IMR-90 (cell line): ENCODE results near the gene TNF. TPM values are rescaled to one million over a fixed set of nuclear protein-coding genes. Genes with fewer than 3 reads are reported as not detected.

Experiments
- ATAC-seq: fragments of 200-7000 bp; cut with Tn5 transposase; 2 replicates; pipeline ENCODE4 v1.9.1; 2020; ENCODE audit warnings: low read depth, mild to moderate bottlenecking, moderate library complexity
- BruUV-seq: library from RNA; stranded (reverse); fragments of 400-500 nt; replicated peaks from 2 replicates; lab custom pipeline; 2021; lab: Mats Ljungman, UMichigan
- CTCF ChIA-PET: fragments of 300-600 bp; formaldehyde crosslinking; extraction: SDS; loops from one replicate; lab custom pipeline; 2021; ENCODE audit warnings: antibody characterized with exemption; lab: Yijun Ruan, JAX
- POLR2A ChIA-PET: fragments of 300-600 bp; sonication (Branson Sonifier 250); formaldehyde crosslinking; loops from one replicate; lab custom pipeline; 2022; ENCODE audit warnings: antibody characterized with exemption; ENCODE audit not compliant: unreplicated experiment; lab: Charles Lee
- DNase-seq: peaks from one replicate; pipeline ENCODE4 v3.0.0; 2013
- H2AFZ ChIP-seq: replicated peaks from 2 replicates; pipeline ENCODE3; 2013; ENCODE audit warnings: low read length, mild to moderate bottlenecking; ENCODE audit not compliant: poor library complexity
- H2AK5ac ChIP-seq: 2 replicates; pipeline ENCODE4 v1.6.1; 2013; ENCODE audit warnings: low read depth, low read length, inconsistent platforms
- H2AK9ac ChIP-seq: replicated peaks from 2 replicates; pipeline ENCODE3; 2013; ENCODE audit warnings: mild to moderate bottlenecking, low read depth, low read length, moderate library complexity; ENCODE audit not compliant: poor library complexity
- H2BK120ac ChIP-seq: 2 replicates; pipeline ENCODE4 v1.6.1; 2013; ENCODE audit warnings: low read depth, low read length, inconsistent platforms
- H2BK15ac ChIP-seq: 3 replicates; pipeline ENCODE4 v1.6.1; 2013; ENCODE audit warnings: low read depth, low read length, inconsistent platforms
- H2BK20ac ChIP-seq: 2 replicates; pipeline ENCODE4 v1.6.1; 2013; ENCODE audit warnings: low read depth, mild to moderate bottlenecking, inconsistent platforms, low read length, moderate library complexity
- H2BK5ac ChIP-seq: 2 replicates; pipeline ENCODE4 v1.6.1; 2013; ENCODE audit warnings: mild to moderate bottlenecking, low read depth, low read length, inconsistent platforms; ENCODE audit not compliant: poor library complexity, severe bottlenecking
- H3K14ac ChIP-seq: replicated peaks from 2 replicates; pipeline ENCODE4 v1.6.1; 2013; ENCODE audit warnings: low read depth, low read length, inconsistent platforms
- H3K18ac ChIP-seq: 2 replicates; pipeline ENCODE4 v1.6.1; 2013; ENCODE audit warnings: low read depth, low read length, control low read depth
- H3K23ac ChIP-seq: 2 replicates; pipeline ENCODE4 v1.6.1; 2013; ENCODE audit warnings: low read depth, low read length, inconsistent platforms
- H3K27ac ChIP-seq: 2 replicates; pipeline ENCODE4 v1.5.1; 2013; ENCODE audit warnings: mild to moderate bottlenecking, control low read depth, low read length; ENCODE audit not compliant: insufficient read depth
- H3K27me3 ChIP-seq: 2 replicates; pipeline ENCODE4 v1.6.1; 2013; ENCODE audit warnings: low read length; ENCODE audit not compliant: control insufficient read depth, insufficient read depth
- H3K36me3 ChIP-seq: 2 replicates; pipeline ENCODE4 v1.6.1; 2013; ENCODE audit warnings: low read length, mixed read lengths; ENCODE audit not compliant: control insufficient read depth, insufficient read depth
- H3K4ac ChIP-seq: 2 replicates; pipeline ENCODE4 v1.6.1; 2013; ENCODE audit warnings: low read depth, low read length, inconsistent platforms
- H3K4me1 ChIP-seq: 2 replicates; pipeline ENCODE4 v1.6.1; 2013; ENCODE audit warnings: low read length, mixed read lengths; ENCODE audit not compliant: control insufficient read depth, insufficient read depth
- H3K4me2 ChIP-seq: 2 replicates; pipeline ENCODE4 v1.6.1; 2013; ENCODE audit warnings: low read depth, mild to moderate bottlenecking, control low read depth, low read length, moderate library complexity
- H3K4me3 ChIP-seq: 2 replicates; pipeline ENCODE4 v1.5.1; 2013; ENCODE audit warnings: low read depth, mild to moderate bottlenecking, control low read depth, low read length, moderate library complexity; ENCODE audit not compliant: insufficient read depth
- H3K56ac ChIP-seq: 2 replicates; pipeline ENCODE4 v1.6.1; 2013; ENCODE audit warnings: low read length, inconsistent platforms; ENCODE audit not compliant: insufficient read depth; ENCODE audit errors: extremely low read depth
- H3K79me1 ChIP-seq, 2 experiments: 2 replicates each; pipeline ENCODE4 v1.6.1; 2013; ENCODE audit warnings: low read length in 2 of 2, inconsistent platforms in 1 of 2, low read depth in 1 of 2
- H3K9ac ChIP-seq: 2 replicates; pipeline ENCODE4 v1.6.1; 2013; ENCODE audit warnings: low read depth, low read length, control low read depth
- H3K9me1 ChIP-seq: 2 replicates; pipeline ENCODE4 v1.6.1; 2013; ENCODE audit warnings: low read length, inconsistent platforms; ENCODE audit not compliant: insufficient read depth
- H3K9me3 ChIP-seq: 2 replicates; pipeline ENCODE4 v1.6.1; 2013; ENCODE audit warnings: low read length; ENCODE audit not compliant: control insufficient read depth, insufficient read depth
- H4K20me1 ChIP-seq: 2 replicates; pipeline ENCODE4 v1.6.1; 2013; ENCODE audit warnings: low read length, inconsistent platforms; ENCODE audit not compliant: insufficient read depth
- H4K5ac ChIP-seq: 2 replicates; pipeline ENCODE4 v1.6.1; 2013; ENCODE audit warnings: mild to moderate bottlenecking, low read depth, low read length, control low read depth
- H4K8ac ChIP-seq, 2 experiments: 2 replicates each; pipeline ENCODE4 v1.6.1; 2013; ENCODE audit warnings: low read depth in 2 of 2, low read length in 2 of 2, control low read depth in 1 of 2, inconsistent platforms in 1 of 2
- H4K91ac ChIP-seq: 2 replicates; pipeline ENCODE4 v1.6.1; 2013; ENCODE audit warnings: low read depth, low read length, inconsistent platforms; ENCODE audit not compliant: insufficient read depth
- BHLHE40 ChIP-seq: fragments of 150-350 bp; IDR thresholded peaks from 2 replicates; pipeline ENCODE4 v1.6.1; 2016; ENCODE audit warnings: mild to moderate bottlenecking, low read depth, low read length
- CEBPB ChIP-seq: IDR thresholded peaks from 2 replicates; pipeline ENCODE4 v1.6.1; 2012; ENCODE audit warnings: low read depth, low read length, improper control_type of control experiment
- CHD1 ChIP-seq: IDR thresholded peaks from 2 replicates; pipeline ENCODE4 v1.6.1; 2012; ENCODE audit warnings: low read depth, low read length, improper control_type of control experiment
- CTCF ChIP-seq: conservative IDR thresholded peaks from 2 replicates; pipeline ENCODE4 v1.5.1; 2012; ENCODE audit warnings: mild to moderate bottlenecking, low read depth, low read length, improper control_type of control experiment
- ELK1 ChIP-seq: fragments of 150-350 bp; IDR thresholded peaks from 2 replicates; pipeline ENCODE4 v1.6.1; 2016; ENCODE audit warnings: low read depth, mild to moderate bottlenecking, low read length, moderate library complexity, borderline replicate concordance
- FOS ChIP-seq: fragments of 150-350 bp; IDR thresholded peaks from 2 replicates; pipeline ENCODE4 v1.6.1; 2016; ENCODE audit warnings: low read depth, low read length
- MAFK ChIP-seq: IDR thresholded peaks from 2 replicates; pipeline ENCODE4 v1.6.1; 2012; ENCODE audit warnings: low read depth, low read length, improper control_type of control experiment
- MAZ ChIP-seq: IDR thresholded peaks from 2 replicates; pipeline ENCODE4 v1.6.1; 2012; ENCODE audit warnings: low read depth, mild to moderate bottlenecking, low read length, improper control_type of control experiment, moderate library complexity, borderline replicate concordance
- MXI1 ChIP-seq: IDR thresholded peaks from 2 replicates; pipeline ENCODE4 v1.6.1; 2012; ENCODE audit warnings: low read depth, mild to moderate bottlenecking, low read length, moderate library complexity, borderline replicate concordance
- NFE2L2 ChIP-seq: fragments of 150-350 bp; IDR thresholded peaks from 2 replicates; pipeline ENCODE4 v1.6.1; 2016; ENCODE audit warnings: low read depth, mild to moderate bottlenecking, low read length
- POLR2A ChIP-seq: IDR thresholded peaks from 2 replicates; pipeline ENCODE4 v1.6.1; 2012; ENCODE audit warnings: mild to moderate bottlenecking, low read depth, low read length
- RAD21 ChIP-seq: IDR thresholded peaks from 2 replicates; pipeline ENCODE4 v1.6.1; 2012; ENCODE audit warnings: low read length, improper control_type of control experiment
- RCOR1 ChIP-seq: IDR thresholded peaks from 2 replicates; pipeline ENCODE4 v1.6.1; 2012; ENCODE audit warnings: mild to moderate bottlenecking, low read length, improper control_type of control experiment; ENCODE audit not compliant: insufficient replicate concordance
- RFX5 ChIP-seq: IDR thresholded peaks from 2 replicates; pipeline ENCODE4 v1.8.0; 2012; ENCODE audit warnings: low read depth, mild to moderate bottlenecking, low read length, moderate library complexity
- SMC3 ChIP-seq: fragments of 150-350 bp; IDR thresholded peaks from 2 replicates; pipeline ENCODE4 v1.6.1; 2016; ENCODE audit warnings: low read depth, mild to moderate bottlenecking, antibody characterized with exemption, low read length, moderate library complexity
- USF2 ChIP-seq: fragments of 150-350 bp; IDR thresholded peaks from 2 replicates; pipeline ENCODE4 v1.6.1; 2017; ENCODE audit warnings: mild to moderate bottlenecking, antibody characterized with exemption, low read length, low read depth
- WGBS, 2 experiments: methylation state at CpG; one replicate each; pipeline versions ENCODE4 v1.1.5 to v1.1.7; 2013; ENCODE audit warnings: missing lambda C conversion rate in 2 of 2; ENCODE audit not compliant: insufficient read length in 1 of 2; ENCODE audit errors: extremely low coverage in 2 of 2; 5-methylcytosine and 5-hydroxymethylcytosine counted together
- dilution Hi-C: fragments of 300-500 bp; cut with HindIII; formaldehyde crosslinking; loops from one replicate; pipeline ENCODE4 v1.14.3; 2018; ENCODE audit warnings: low sequenced_read_pairs; ENCODE audit not compliant: unreplicated experiment
- in situ Hi-C: fragments of 300-500 bp; cut with MboI; formaldehyde crosslinking; loops from 3 replicates; pipeline ENCODE4 v1.14.3; 2019; ENCODE audit warnings: low sequenced_read_pairs, inconsistent platforms, mixed read lengths
- intact Hi-C: fragments of 100-400 bp; cut with micrococcal nuclease; formaldehyde crosslinking; loops from 2 replicates; pipeline ENCODE4 v1.10.0; 2022
- polyA plus RNA-seq, 3 experiments: library from polyadenylated mRNA; depleted of rRNA; stranded (reverse); fragments of >200 nt; gene quantifications; 2 replicates each; pipeline ENCODE4 v1.2.3, GENCODE V29; 2012; ENCODE audit warnings: low replicate concordance in 1 of 3
- total RNA-seq: library from RNA; depleted of rRNA; stranded (reverse); fragments of >200 nt; gene quantifications from 2 replicates; pipeline ENCODE4 v1.2.3, GENCODE V29; 2012

Gene TNF
- total and polyA plus RNA-seq, 2 of the 4 experiments (the other 2 are of a cell fraction): not detected

GRCh38 chr6:31577579-31577966 lies 2.2 kb downstream of the TNF start:
- H3K36me3 ChIP-seq: no peaks in the 10 kb centered on the region
- no peak overlapping the region for H3K4ac ChIP-seq
- CTCF ChIA-PET: interaction anchor here (1.1 to 1.2 kb wide), 2 partner anchors 26 to 31 kb away, joined by 3 read pairs; partner anchors contain the start of gene ATP6V1G2
- H2BK5ac ChIP-seq: no peak overlapping the region
- dilution Hi-C loops (no loop called here), in situ Hi-C loops (no loop called here), intact Hi-C loops (no loop called here)
- no peak overlapping the region for H3K4me2 ChIP-seq
- H2BK15ac ChIP-seq: no peak overlapping the region
- H3K9ac ChIP-seq: no peak overlapping the region
- H4K8ac ChIP-seq: no peak overlapping the region
- no peak overlapping the region for H3K4me3 ChIP-seq
- H2AK5ac ChIP-seq: no peak overlapping the region
- H3K56ac ChIP-seq: no peak overlapping the region
- no peak overlapping the region for H4K5ac ChIP-seq
- no peaks in the 10 kb centered on the region for H4K20me1 ChIP-seq
- H3K9me3 ChIP-seq: no peaks in the 10 kb centered on the region
- no peak overlapping the region for H2AK9ac ChIP-seq
- H3K4me1 ChIP-seq: peaks cover 4% of the 10 kb centered on the region; the same call in 1 of the 2 replicates
- peaks cover 25% of the 10 kb centered on the region for H3K27me3 ChIP-seq
- DNase-seq (no peak), ATAC-seq (no peak)
- no peak overlapping the region for H4K91ac ChIP-seq
- TF ChIP-seq RFX5 (no peak), RCOR1 (no peak), CTCF (no peak), MXI1 (no peak), ELK1 (no peak), POLR2A (no peak), MAFK (no peak), SMC3 (no peak), MAZ (no peak), NFE2L2 (no peak), CEBPB (no peak), CHD1 (no peak), RAD21 (no peak), BHLHE40 (no peak), USF2 (no peak), FOS (no peak)
- H3K9me1 ChIP-seq: no peaks in the 10 kb centered on the region; the same call in 1 of the 2 replicates
- no CpG with 5 or more reads among the region's 3 CpGs for WGBS, 2 experiments
- no peak overlapping the region for H2AFZ ChIP-seq
- H3K18ac ChIP-seq: no peak overlapping the region
- H3K14ac ChIP-seq: no peak overlapping the region
- H3K27ac ChIP-seq: no peak overlapping the region
- no TSS peak for BruUV-seq
- POLR2A ChIA-PET: no interaction called here
- no peak overlapping the region for H2BK20ac ChIP-seq
- no peaks in the 10 kb centered on the region for H3K79me1 ChIP-seq
- H2BK120ac ChIP-seq: no peak overlapping the region
- no peak overlapping the region for H3K23ac ChIP-seq
